K562 (cell line): ENCODE results near the gene GNRH2. TPM values are rescaled to one million over a fixed set of nuclear protein-coding genes. Genes with fewer than 3 reads are reported as not detected.
A peak's percentile ranks its signal among the peaks of the same experiment; 100 is the strongest.

Source experiments
- ATAC-seq: fragments of 200-7000 bp; cut with Tn5 transposase; 3 replicates; pipeline ENCODE4 v1.9.1; 2020; ENCODE audit warnings: moderate library complexity
- BruUV-seq: library from RNA; stranded (reverse); fragments of 400-500 nt; replicated peaks from 2 replicates; lab custom pipeline; 2021; lab: Mats Ljungman, UMichigan
- CTCF ChIA-PET: fragments of 300-600 bp; formaldehyde crosslinking; extraction: SDS; loops from one replicate; lab custom pipeline; 2021; ENCODE audit warnings: low intra/inter-chr PET ratio; lab: Yijun Ruan, JAX
- POLR2A ChIA-PET: fragments of 300-600, 350-650 bp; sonication (Branson Sonifier 250); formaldehyde crosslinking; extraction: SDS; loops from one replicate; lab custom pipeline; 2021; ENCODE audit warnings: antibody characterized with exemption, inconsistent platforms; lab: Yijun Ruan, JAX
- DNase-seq, 4 experiments: peaks; one replicate each; pipeline versions ENCODE4 v3.0.0 to v3.0.0-alpha.2; 2011 to 2018; ENCODE audit warnings: low spot score in 3 of 4, mixed read lengths in 3 of 4; ENCODE audit errors: extremely low read depth in 1 of 4
- FAIRE-seq: peaks from 2 replicates; lab custom pipeline; 2011; peaks lifted over from hg19 to GRCh38; lab: Jason Lieb, UNC
- H2AFZ ChIP-seq: 2 replicates; pipeline ENCODE4 v1.6.0; 2011; ENCODE audit warnings: low read depth, low read length, control low read depth, inconsistent platforms
- H3K27ac ChIP-seq: fragments of 200-600 bp; 3 replicates; pipeline ENCODE4 v1.8.0; 2011; ENCODE audit warnings: low read depth, mild to moderate bottlenecking, control low read depth, inconsistent platforms, low read length, moderate library complexity, mixed read lengths; ENCODE audit errors: extremely low read depth
- H3K27me3 ChIP-seq, 2 experiments: fragments of 300-600 bp in 1 of 2; 2 replicates in 1 of 2; 3 replicates in 1 of 2; pipeline versions ENCODE4 v1.6.0 to v1.8.0; 2011; ENCODE audit warnings: inconsistent platforms in 2 of 2, low read length in 2 of 2, mild to moderate bottlenecking in 1 of 2, mixed read lengths in 1 of 2, moderate library complexity in 1 of 2; ENCODE audit not compliant: control insufficient read depth in 2 of 2, insufficient read depth in 2 of 2
- H3K36me3 ChIP-seq: fragments of 300-600 bp; 3 replicates; pipeline ENCODE4 v1.8.0; 2011; ENCODE audit warnings: mild to moderate bottlenecking, low read length, inconsistent platforms; ENCODE audit not compliant: control insufficient read depth, insufficient read depth
- H3K4me1 ChIP-seq, 2 experiments: fragments of 200-600 bp in 1 of 2; replicated peaks in 1 of 2; 2 replicates in 1 of 2; 3 replicates in 1 of 2; pipeline versions ENCODE4 v1.5.1 to v1.8.0; 2011; ENCODE audit warnings: inconsistent platforms in 2 of 2, low read length in 2 of 2, mild to moderate bottlenecking in 1 of 2, mixed read lengths in 1 of 2, moderate library complexity in 1 of 2; ENCODE audit not compliant: control insufficient read depth in 2 of 2, insufficient read depth in 2 of 2
- H3K4me2 ChIP-seq: 2 replicates; pipeline ENCODE4 v1.6.1; 2011; ENCODE audit warnings: low read length, control low read depth, inconsistent platforms, mixed read lengths; ENCODE audit not compliant: insufficient read depth
- H3K4me3 ChIP-seq: fragments of 200-600 bp; sonication (generic), shearing (Covaris generic); 2 replicates; pipeline ENCODE4 v1.5.1; 2016; ENCODE audit warnings: control low read depth, inconsistent platforms
- H3K79me2 ChIP-seq: fragments of 200-600 bp; 3 replicates; pipeline ENCODE4 v1.8.0; 2011; ENCODE audit warnings: low read length, inconsistent platforms; ENCODE audit not compliant: control insufficient read depth, insufficient read depth
- H3K9ac ChIP-seq, 2 experiments: 2 replicates each; pipeline versions ENCODE4 v1.6.0 to v1.6.1; 2011; ENCODE audit warnings: low read depth in 2 of 2, low read length in 2 of 2, control low read depth in 1 of 2, inconsistent platforms in 1 of 2, mild to moderate bottlenecking in 1 of 2, mixed read lengths in 1 of 2; ENCODE audit not compliant: insufficient read depth in 1 of 2
- H3K9me1 ChIP-seq: one replicate; pipeline ENCODE4 v1.6.0; 2011; ENCODE audit warnings: inconsistent platforms, mild to moderate bottlenecking, low read length, moderate library complexity; ENCODE audit not compliant: control insufficient read depth, insufficient read depth
- H3K9me3 ChIP-seq: replicated peaks from 2 replicates; pipeline ENCODE4 v1.5.1; 2011; ENCODE audit warnings: low read depth, low read length, inconsistent platforms; ENCODE audit not compliant: control insufficient read depth, insufficient read depth
- H4K20me1 ChIP-seq: replicated peaks from 2 replicates; pipeline ENCODE4 v1.6.1; 2011; ENCODE audit warnings: low read length, inconsistent platforms, mixed read lengths; ENCODE audit not compliant: control insufficient read depth, insufficient read depth
- BRD4 ChIP-seq: fragments of 200-600 bp; sonication (generic); IDR thresholded peaks from 2 replicates; pipeline ENCODE4 v1.6.1; 2017; ENCODE audit warnings: inconsistent platforms
- ZEB2 ChIP-seq: fragments of 450-650 bp; IDR thresholded peaks from 2 replicates; pipeline ENCODE4 v1.6.1; 2016
- WGBS: fragments of 100-300 bp; shearing (Covaris generic); methylation state at CpG from one replicate; pipeline ENCODE4 v1.1.6; 2016; ENCODE audit warnings: low coverage, mixed read lengths; ENCODE audit not compliant: insufficient coverage; ENCODE audit errors: missing lambda C conversion rate; 5-methylcytosine and 5-hydroxymethylcytosine counted together
- in situ Hi-C: fragments of 300-500 bp; cut with MboI; formaldehyde crosslinking; loops from 4 replicates; pipeline ENCODE4 v1.15.0; 2018; ENCODE audit warnings: inconsistent platforms, mixed read lengths
- intact Hi-C: fragments of 100-400 bp; cut with micrococcal nuclease; formaldehyde crosslinking; loops from 2 replicates; pipeline ENCODE4 v1.14.2; 2022
- polyA plus RNA-seq, 8 experiments: library from polyadenylated mRNA; depleted of rRNA in 4 of 8; stranded (reverse) in 5 of 8; unstranded in 3 of 8; fragments of >200 nt; fragmentation: Nextera tagmentation in 2 of 8; fragmentation: Illumina TruSeq in 1 of 8; extraction: Ambion mirVana in 2 of 8; extraction: Trizol in 1 of 8; gene quantifications; 2 replicates each; pipeline versions ENCODE4 v1.2.1 to v1.2.3, GENCODE V29; 2011 to 2014; ENCODE audit warnings: inconsistent platforms in 1 of 8, missing spikeins in 1 of 8
- total RNA-seq, 7 experiments: library from RNA; depleted of rRNA in 6 of 7; stranded (reverse); fragments of >200 nt in 6 of 7; fragmentation: Illumina TruSeq in 2 of 7; extraction: Trizol in 2 of 7; gene quantifications; 2 replicates each; pipeline versions ENCODE4 v1.2.1 to v1.2.3, GENCODE V29; 2011 to 2021; ENCODE audit warnings: low replicate concordance in 1 of 7
- TF ChIP-seq, protein P1 (sequence below): fragments of 150-350 bp; conservative IDR thresholded peaks from 2 replicates; pipeline ENCODE4 v1.6.1; 2014; ENCODE audit warnings: low read length
- TF ChIP-seq, protein P2 (sequence below): fragments of 450-650 bp; IDR thresholded peaks from 2 replicates; pipeline ENCODE4 v1.6.1; 2016; ENCODE audit warnings: borderline replicate concordance

The GNRH2 gene
- total and polyA plus RNA-seq, 9 of the 15 experiments (the other 6 are each of a cell fraction or from before 2014, with no cell fraction given), result 0.11 to 0.50 (median 0.24) TPM; not detected in 5

GRCh38 chr20:3071266-3071609, 27.8 kb downstream of the GNRH2 start:
- Histone ChIP-seq H3K9me3 (no peaks in the 10 kb centered on the region), H3K27me3 (no peaks in the 10 kb centered on the region), H3K79me2 (no peaks in the 10 kb centered on the region), H2AFZ (no peak overlapping the region), H3K27ac (no peak overlapping the region), H3K4me2 (no peak overlapping the region), H3K4me3 (no peak overlapping the region), H3K9me1 (no peaks in the 10 kb centered on the region), H3K4me1 (peaks cover 4 to 18% of the 10 kb centered on the region in 2 experiments; a peak in 4 of 5 replicates), H4K20me1 (no peaks in the 10 kb centered on the region), H3K9ac (no peak overlapping the region), H3K36me3 (no peaks in the 10 kb centered on the region)
- in situ Hi-C loops (no loop called here), intact Hi-C loops (no loop called here)
- ChIA-PET POLR2A (no interaction called here), CTCF (no interaction called here)
- no TSS peak for BruUV-seq
- ATAC-seq (no peak), DNase-seq (peak in 1 of 4 experiments; percentile 1), FAIRE-seq (no peak)
- TF ChIP-seq, protein P1, sequence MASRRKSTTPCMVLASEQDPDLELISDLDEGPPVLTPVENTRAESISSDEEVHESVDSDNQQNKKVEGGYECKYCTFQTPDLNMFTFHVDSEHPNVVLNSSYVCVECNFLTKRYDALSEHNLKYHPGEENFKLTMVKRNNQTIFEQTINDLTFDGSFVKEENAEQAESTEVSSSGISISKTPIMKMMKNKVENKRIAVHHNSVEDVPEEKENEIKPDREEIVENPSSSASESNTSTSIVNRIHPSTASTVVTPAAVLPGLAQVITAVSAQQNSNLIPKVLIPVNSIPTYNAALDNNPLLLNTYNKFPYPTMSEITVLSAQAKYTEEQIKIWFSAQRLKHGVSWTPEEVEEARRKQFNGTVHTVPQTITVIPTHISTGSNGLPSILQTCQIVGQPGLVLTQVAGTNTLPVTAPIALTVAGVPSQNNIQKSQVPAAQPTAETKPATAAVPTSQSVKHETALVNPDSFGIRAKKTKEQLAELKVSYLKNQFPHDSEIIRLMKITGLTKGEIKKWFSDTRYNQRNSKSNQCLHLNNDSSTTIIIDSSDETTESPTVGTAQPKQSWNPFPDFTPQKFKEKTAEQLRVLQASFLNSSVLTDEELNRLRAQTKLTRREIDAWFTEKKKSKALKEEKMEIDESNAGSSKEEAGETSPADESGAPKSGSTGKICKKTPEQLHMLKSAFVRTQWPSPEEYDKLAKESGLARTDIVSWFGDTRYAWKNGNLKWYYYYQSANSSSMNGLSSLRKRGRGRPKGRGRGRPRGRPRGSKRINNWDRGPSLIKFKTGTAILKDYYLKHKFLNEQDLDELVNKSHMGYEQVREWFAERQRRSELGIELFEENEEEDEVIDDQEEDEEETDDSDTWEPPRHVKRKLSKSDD, result no peak
- no peak for TF ChIP-seq ZEB2
- TF ChIP-seq, protein P2, sequence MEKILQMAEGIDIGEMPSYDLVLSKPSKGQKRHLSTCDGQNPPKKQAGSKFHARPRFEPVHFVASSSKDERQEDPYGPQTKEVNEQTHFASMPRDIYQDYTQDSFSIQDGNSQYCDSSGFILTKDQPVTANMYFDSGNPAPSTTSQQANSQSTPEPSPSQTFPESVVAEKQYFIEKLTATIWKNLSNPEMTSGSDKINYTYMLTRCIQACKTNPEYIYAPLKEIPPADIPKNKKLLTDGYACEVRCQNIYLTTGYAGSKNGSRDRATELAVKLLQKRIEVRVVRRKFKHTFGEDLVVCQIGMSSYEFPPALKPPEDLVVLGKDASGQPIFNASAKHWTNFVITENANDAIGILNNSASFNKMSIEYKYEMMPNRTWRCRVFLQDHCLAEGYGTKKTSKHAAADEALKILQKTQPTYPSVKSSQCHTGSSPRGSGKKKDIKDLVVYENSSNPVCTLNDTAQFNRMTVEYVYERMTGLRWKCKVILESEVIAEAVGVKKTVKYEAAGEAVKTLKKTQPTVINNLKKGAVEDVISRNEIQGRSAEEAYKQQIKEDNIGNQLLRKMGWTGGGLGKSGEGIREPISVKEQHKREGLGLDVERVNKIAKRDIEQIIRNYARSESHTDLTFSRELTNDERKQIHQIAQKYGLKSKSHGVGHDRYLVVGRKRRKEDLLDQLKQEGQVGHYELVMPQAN, result no peak
- no peak for TF ChIP-seq BRD4
- 14% methylated on average over 2 of the region's 16 CpGs for WGBS
